H1 (cell line): Measurements from ENCODE around the gene GRAMD4. TPM values are rescaled to one million over a fixed set of nuclear protein-coding genes. Genes with fewer than 3 reads are reported as not detected.

Experiments used
- CTCF ChIA-PET: fragments of 300-600 bp; sonication (Branson Sonifier 250); formaldehyde crosslinking; loops from one replicate; lab custom pipeline; 2021; ENCODE audit not compliant: partially characterized antibody; lab: Charles Lee
- POLR2A ChIA-PET: fragments of 300-600 bp; sonication (Branson Sonifier 250); formaldehyde crosslinking; loops from one replicate; lab custom pipeline; 2021; ENCODE audit warnings: inconsistent platforms; ENCODE audit not compliant: partially characterized antibody; lab: Charles Lee
- DNase-seq, 2 experiments: peaks; one replicate each; pipeline versions ENCODE4 v3.0.0 to v3.0.0-alpha.2; 2010 to 2022; ENCODE audit warnings: low spot score in 2 of 2, low read depth in 1 of 2, mixed read lengths in 1 of 2
- FAIRE-seq: peaks from 2 replicates; lab custom pipeline; 2011; peaks lifted over from hg19 to GRCh38; lab: Jason Lieb, UNC
- H2AFZ ChIP-seq: 2 replicates; pipeline ENCODE4 v1.8.1; 2012; ENCODE audit warnings: low read length, inconsistent platforms
- H2AK5ac ChIP-seq: 2 replicates; pipeline ENCODE4 v1.6.1; 2013; ENCODE audit warnings: low read depth, low read length
- H2BK120ac ChIP-seq: replicated peaks from 2 replicates; pipeline ENCODE3; 2013; ENCODE audit warnings: low read depth, low read length, inconsistent platforms
- H2BK12ac ChIP-seq: 2 replicates; pipeline ENCODE4 v1.6.1; 2013; ENCODE audit warnings: low read depth, low read length
- H2BK15ac ChIP-seq: 2 replicates; pipeline ENCODE4 v1.6.1; 2013; ENCODE audit warnings: low read length
- H2BK20ac ChIP-seq: 2 replicates; pipeline ENCODE4 v1.6.1; 2013; ENCODE audit warnings: low read length
- H2BK5ac ChIP-seq: 2 replicates; pipeline ENCODE4 v1.6.1; 2013; ENCODE audit warnings: low read depth, low read length
- H3K14ac ChIP-seq: 2 replicates; pipeline ENCODE4 v1.6.1; 2013; ENCODE audit warnings: inconsistent platforms; ENCODE audit not compliant: insufficient read length
- H3K18ac ChIP-seq: 2 replicates; pipeline ENCODE4 v1.6.1; 2013; ENCODE audit warnings: low read length; ENCODE audit errors: extremely low read depth
- H3K23ac ChIP-seq: 2 replicates; pipeline ENCODE4 v1.6.1; 2013; ENCODE audit warnings: inconsistent platforms; ENCODE audit not compliant: insufficient read length
- H3K23me2 ChIP-seq: 2 replicates; pipeline ENCODE4 v1.6.1; 2013; ENCODE audit warnings: low read depth, low read length
- H3K27ac ChIP-seq: 2 replicates; pipeline ENCODE4 v1.6.1; 2011; ENCODE audit warnings: low read depth, low read length, inconsistent platforms
- H3K27me3 ChIP-seq, 4 experiments: replicated peaks in 1 of 4; 1 replicate in 1 of 4; 2 replicates in 3 of 4; pipeline versions ENCODE4 v1.6.1 to v1.8.1; 2011 to 2013; ENCODE audit warnings: low read length in 3 of 4, mild to moderate bottlenecking in 3 of 4, inconsistent platforms in 2 of 4, mixed read lengths in 2 of 4, moderate library complexity in 1 of 4; ENCODE audit not compliant: control insufficient read depth in 3 of 4, insufficient read depth in 3 of 4; ENCODE audit errors: extremely low read depth in 1 of 4
- H3K36me3 ChIP-seq, 4 experiments: 2 replicates each; pipeline versions ENCODE4 v1.6.1 to v1.8.1; 2011 to 2013; ENCODE audit warnings: mild to moderate bottlenecking in 4 of 4, low read length in 3 of 4, moderate library complexity in 2 of 4, control low read depth in 1 of 4, inconsistent platforms in 1 of 4; ENCODE audit not compliant: insufficient read depth in 4 of 4, control insufficient read depth in 2 of 4
- H3K4ac ChIP-seq: replicated peaks from 2 replicates; pipeline ENCODE3; 2013; ENCODE audit warnings: low read length, low read depth, mixed read lengths, inconsistent platforms; ENCODE audit not compliant: insufficient read length
- H3K4me1 ChIP-seq, 4 experiments: replicated peaks in 1 of 4; 1 replicate in 1 of 4; 2 replicates in 3 of 4; pipeline versions ENCODE4 v1.6.1 to v1.8.1; 2011 to 2013; ENCODE audit warnings: low read length in 3 of 4, inconsistent platforms in 2 of 4, mixed read lengths in 1 of 4; ENCODE audit not compliant: insufficient read depth in 4 of 4, control insufficient read depth in 3 of 4
- H3K4me2 ChIP-seq, 2 experiments: 2 replicates each; pipeline versions ENCODE4 v1.6.1 to v1.8.1; 2011 to 2013; ENCODE audit warnings: low read depth in 2 of 2, low read length in 2 of 2, control low read depth in 1 of 2, inconsistent platforms in 1 of 2, mild to moderate bottlenecking in 1 of 2; ENCODE audit not compliant: insufficient read depth in 1 of 2
- H3K4me3 ChIP-seq, 4 experiments: fragments of 200-600, 300-600 bp in 1 of 4; sonication (generic), shearing (Covaris generic), sonication (Bioruptor Twin) in 1 of 4; 2 replicates each; pipeline versions ENCODE4 v1.5.1 to v1.8.1; 2011 to 2016; ENCODE audit warnings: low read length in 4 of 4, low read depth in 3 of 4, control low read depth in 2 of 4, inconsistent platforms in 2 of 4, mild to moderate bottlenecking in 2 of 4, mixed read lengths in 1 of 4, moderate library complexity in 1 of 4; ENCODE audit not compliant: insufficient read depth in 2 of 4; ENCODE audit errors: extremely low read depth in 1 of 4
- H3K56ac ChIP-seq: replicated peaks from 2 replicates; pipeline ENCODE3; 2013; ENCODE audit warnings: low read depth, mild to moderate bottlenecking, mixed read lengths, low read length, inconsistent platforms; ENCODE audit not compliant: insufficient read length
- H3K79me1 ChIP-seq: 2 replicates; pipeline ENCODE4 v1.6.1; 2013; ENCODE audit warnings: low read depth, low read length, control low read depth
- H3K79me2 ChIP-seq, 2 experiments: 2 replicates each; pipeline versions ENCODE4 v1.6.1 to v1.8.1; 2012 to 2013; ENCODE audit warnings: low read length in 2 of 2, mild to moderate bottlenecking in 2 of 2, inconsistent platforms in 1 of 2; ENCODE audit not compliant: insufficient read depth in 2 of 2, control insufficient read depth in 1 of 2
- H3K9ac ChIP-seq, 4 experiments: replicated peaks in 1 of 4; 1 replicate in 1 of 4; 2 replicates in 3 of 4; pipeline versions ENCODE4 v1.6.1 to v1.8.1; 2011 to 2013; ENCODE audit warnings: low read depth in 3 of 4, low read length in 3 of 4, control low read depth in 2 of 4, mild to moderate bottlenecking in 2 of 4, moderate library complexity in 2 of 4, inconsistent platforms in 1 of 4; ENCODE audit errors: extremely low read depth in 1 of 4
- H3K9me3 ChIP-seq, 2 experiments: 2 replicates each; pipeline versions ENCODE4 v1.6.1 to v1.8.1; 2012 to 2013; ENCODE audit warnings: mild to moderate bottlenecking in 2 of 2, moderate library complexity in 2 of 2, control low read depth in 1 of 2, inconsistent platforms in 1 of 2, low read depth in 1 of 2, low read length in 1 of 2, mixed read lengths in 1 of 2; ENCODE audit not compliant: insufficient read depth in 2 of 2
- H4K20me1 ChIP-seq, 2 experiments: replicated peaks in 1 of 2; 2 replicates each; pipeline versions ENCODE3 to v1.8.1; 2011 to 2013; ENCODE audit warnings: inconsistent platforms in 2 of 2, low read length in 2 of 2, mild to moderate bottlenecking in 1 of 2; ENCODE audit not compliant: insufficient read depth in 2 of 2, control insufficient read depth in 1 of 2
- H4K5ac ChIP-seq: 2 replicates; pipeline ENCODE4 v1.6.1; 2013; ENCODE audit warnings: low read length, low read depth, mixed read lengths, inconsistent platforms; ENCODE audit not compliant: insufficient read length
- H4K8ac ChIP-seq: 2 replicates; pipeline ENCODE4 v1.8.0; 2013; ENCODE audit warnings: mild to moderate bottlenecking, moderate library complexity, low read length, inconsistent platforms; ENCODE audit not compliant: insufficient read depth; ENCODE audit errors: extremely low read depth
- H4K91ac ChIP-seq: replicated peaks from 2 replicates; pipeline ENCODE3; 2013; ENCODE audit warnings: low read length, mixed read lengths, inconsistent platforms; ENCODE audit not compliant: insufficient read length
- RBBP5 ChIP-seq: IDR thresholded peaks from 2 replicates; pipeline ENCODE4 v1.7.1; 2012; ENCODE audit warnings: low read depth, mild to moderate bottlenecking, inconsistent platforms, low read length, moderate library complexity, borderline replicate concordance
- SIX5 ChIP-seq: IDR thresholded peaks from 2 replicates; pipeline ENCODE4 v1.6.1; 2011; ENCODE audit warnings: mild to moderate bottlenecking, low read depth, low read length
- SP1 ChIP-seq: IDR thresholded peaks from 2 replicates; pipeline ENCODE4 v1.6.1; 2011; ENCODE audit warnings: low read depth, low read length
- WGBS, 2 experiments: shearing (Covaris generic) in 1 of 2; methylation state at CpG; one replicate each; pipeline versions ENCODE4 v1.1.6 to v1.1.7; 2013 to 2015; ENCODE audit warnings: low lambda C conversion rate in 2 of 2, mixed read lengths in 2 of 2, inconsistent platforms in 1 of 2, low coverage in 1 of 2, missing lambda C conversion rate in 1 of 2; ENCODE audit not compliant: insufficient replicate concordance in 2 of 2, insufficient coverage in 1 of 2, insufficient read length in 1 of 2; ENCODE audit errors: extremely low coverage in 1 of 2, missing lambda C conversion rate in 1 of 2; 5-methylcytosine and 5-hydroxymethylcytosine counted together
- polyA plus RNA-seq, 7 experiments: library from polyadenylated mRNA; depleted of rRNA in 3 of 7; stranded (reverse) in 5 of 7; unstranded in 2 of 7; fragments of >200 nt in 5 of 7; fragments of 200-250 nt in 2 of 7; gene quantifications; 1 replicate in 5 of 7; 2 replicates in 1 of 7; 4 replicates in 1 of 7; pipeline versions ENCODE4 v1.2.1 to v1.2.3, GENCODE V29; 2011 to 2013; ENCODE audit warnings: missing spikeins in 2 of 7, mixed read lengths in 2 of 7
- total RNA-seq: library from RNA; stranded (reverse); fragmentation: NEBNext Ultra II Directional; extraction: Animal tissue kit (Norgen Biotek cat#: 25700); gene quantifications from 2 replicates; pipeline ENCODE4 v1.2.1, GENCODE V29; 2021

GRAMD4 gene
- total and polyA plus RNA-seq, 2 of the 8 experiments (the other 6 are each of a cell fraction or from before 2014, with no cell fraction given) = 7.9 to 25.6 TPM

GRCh38 chr22:46618667-46619066 is 1.5 kb upstream of the GRAMD4 start:
- H3K9me3 ChIP-seq = no peaks in the 10 kb centered on the region; a peak in 1 of 4 replicates
- no peaks in the 10 kb centered on the region for H3K23me2 ChIP-seq
- no peak overlapping the region for H3K9ac ChIP-seq
- no peak overlapping the region for H2AK5ac ChIP-seq
- no peak overlapping the region for H3K4me2 ChIP-seq
- H4K20me1 ChIP-seq = no peaks in the 10 kb centered on the region
- no peak overlapping the region for H3K23ac ChIP-seq
- H4K91ac ChIP-seq = no peak overlapping the region
- 97% methylated on average over 19 of the region's 19 CpGs; no CpG with 5 or more reads in 1 of the 2 experiments for WGBS, 2 experiments
- H2BK5ac ChIP-seq = no peak overlapping the region; the same call in 1 of the 2 replicates
- no peak overlapping the region for H3K4me3 ChIP-seq
- no peak overlapping the region for H4K5ac ChIP-seq
- no peak overlapping the region for H2BK20ac ChIP-seq
- H3K27ac ChIP-seq = no peak overlapping the region
- no peak overlapping the region for H3K14ac ChIP-seq
- 0 out of 2 replicates have a peak, but pooled peaks have one; percentile 24 for TF ChIP-seq RBBP5
- no peak for TF ChIP-seq SIX5
- no peak for TF ChIP-seq SP1
- FAIRE-seq = no peak
- H3K18ac ChIP-seq = no peak overlapping the region
- no peak for DNase-seq
- ChIA-PET POLR2A (interaction anchor here (0.9 to 2.0 kb wide), 2 partner anchors 9 to 27 kb away, joined by 3 to 5 read pairs; no protein-coding TSS in a partner anchor), CTCF (interaction anchor here (0.8 to 1.4 kb wide), 2 partner anchors 17 to 62 kb away, joined by 3 to 4 read pairs; no protein-coding TSS in a partner anchor)
- H3K4ac ChIP-seq = no peak overlapping the region
- H3K4me1 ChIP-seq = peaks cover 0 to 4% (median under 1%) of the 10 kb centered on the region in 4 experiments; a peak in 4 of 7 replicates
- H2AFZ ChIP-seq = no peak overlapping the region
- no peak overlapping the region for H2BK120ac ChIP-seq
- no peak overlapping the region for H2BK15ac ChIP-seq
- peak overlapping the region; percentile 60; the same call in 1 of the 2 replicates for H2BK12ac ChIP-seq
- H3K79me2 ChIP-seq = peaks cover 0 to 5% of the 10 kb centered on the region in 2 experiments; a peak in 1 of 4 replicates
- H3K27me3 ChIP-seq = no peaks in the 10 kb centered on the region
- H4K8ac ChIP-seq = peak overlapping the region; percentile 85; the same call in 1 of the 2 replicates
- no peak overlapping the region for H3K56ac ChIP-seq
- no peaks in the 10 kb centered on the region for H3K79me1 ChIP-seq
- no peaks in the 10 kb centered on the region for H3K36me3 ChIP-seq
